HG02885 (cell line): ENCODE results near the gene DUOX1.

ENCODE experiments used
- ATAC-seq: cut with Tn5 transposase; IDR thresholded peaks from one replicate; pipeline ENCODE4 v1.9.1; 2021; ENCODE audit warnings: mild to moderate bottlenecking; ENCODE audit not compliant: unreplicated experiment, poor library complexity

DUOX1 gene

GRCh38 chr15:45185069-45185779 lies 55.4 kb downstream of the DUOX1 start:
- no peak for ATAC-seq

GRCh38 chr15:45185903-45186770 lies 56.3 kb downstream of the DUOX1 start:
- no peak for ATAC-seq

GRCh38 chr15:45186771-45187577 lies 57.2 kb downstream of the DUOX1 start:
- ATAC-seq = peak; percentile 12

- peak; percentile 17 for ATAC-seq
These were observed 57.7 kb downstream of the DUOX1 start for GRCh38 chr15:45187578-45187893.

- peak; percentile 53 for ATAC-seq
These were observed 58.4 kb downstream of the DUOX1 start, which contains the start of gene SHF for GRCh38 chr15:45187894-45188830. SHF (minus strand) TSS chr15:45187966; CDS start chr15:45187951, 15 bp downstream.

GRCh38 chr15:45197512-45197911 lies 67.7 kb downstream of the DUOX1 start:
- ATAC-seq = no peak

- peak; percentile 62 for ATAC-seq
These were observed 68.7 kb downstream of the DUOX1 start for GRCh38 chr15:45198337-45199135.

GRCh38 chr15:45199136-45199810 lies 69.5 kb downstream of the DUOX1 start:
- no peak for ATAC-seq

GRCh38 chr15:45200001-45200798 lies 70.4 kb downstream of the DUOX1 start:
- peak; percentile 42 for ATAC-seq

- peak; percentile 17 for ATAC-seq
These were observed 71.2 kb downstream of the DUOX1 start for GRCh38 chr15:45200799-45201556.

- no peak for ATAC-seq
These were observed 71.7 kb downstream of the DUOX1 start for GRCh38 chr15:45201557-45201859.

GRCh38 chr15:45201869-45202268 lies 72.1 kb downstream of the DUOX1 start:
- ATAC-seq = no peak

- no peak for ATAC-seq
These were observed 73.4 kb downstream of the DUOX1 start for GRCh38 chr15:45203182-45203581.

- ATAC-seq = peak; percentile 48
These were observed 75.4 kb downstream of the DUOX1 start for GRCh38 chr15:45205192-45205591.

GRCh38 chr15:45212493-45212892 lies 82.7 kb downstream of the DUOX1 start:
- no peak for ATAC-seq
